ENCODE measurements around the gene BLTP3A. TPM values are rescaled to one million over a fixed set of nuclear protein-coding genes. Genes with fewer than 3 reads are reported as not detected.
"Not testable (repeated sequence)": the region's sequence is repeated elsewhere in the genome, so short reads cannot be mapped to it uniquely, and the experiment has no call there.

BLTP3A gene
- total and polyA plus RNA-seq, 10 of the 15 experiments (the other 5 are each of a cell fraction or from before 2014, with no cell fraction given) = 2.7 to 16.7 (median 9.9) TPM

- TF ChIP-seq MEF2B (IDR thresholded peaks at IDR 0.05; ENCODE audit: partially characterized antibody, poor library complexity, severe bottlenecking) = no peak
Measured at GRCh38 chr6:34806738-34807453, 15.0 kb downstream of the BLTP3A start (continued).

- H3K36me3 ChIP-seq (ENCODE audit: control insufficient read depth in 2 of 2, insufficient read depth in 2 of 2, low read length in 1 of 2); H3K27ac ChIP-seq (ENCODE audit: control insufficient read depth, insufficient read depth); H3K9me3 ChIP-seq (replicated peaks; ENCODE audit: control insufficient read depth, insufficient read depth, low read length); H3K9ac ChIP-seq (ENCODE audit: control insufficient read depth, insufficient read depth, low read length); H2AFZ ChIP-seq (ENCODE audit: control insufficient read depth, low read depth, low read length); DNase-seq (ENCODE audit: low read depth, low spot score); H3K4me2 ChIP-seq (ENCODE audit: control insufficient read depth, insufficient read depth); in situ Hi-C loops (cut with MboI); BruUV-seq (replicated peaks); H3K27me3 ChIP-seq (replicated peaks in 1 of 2; ENCODE audit: control insufficient read depth in 2 of 2, insufficient read depth in 2 of 2, low read length in 1 of 2); ATAC-seq; H4K20me1 ChIP-seq (ENCODE audit: control insufficient read depth, insufficient read depth); FAIRE-seq; intact Hi-C loops (cut with micrococcal nuclease; ENCODE audit: unreplicated experiment); POLR2A ChIA-PET; RAD21 ChIA-PET (ENCODE audit: unreplicated experiment); SMC1A ChIA-PET (ENCODE audit: uncharacterized antibody, unreplicated experiment); H3K4me3 ChIP-seq: not testable (repeated sequence)
- CTCF ChIA-PET = interaction anchor here (0.6 to 1.2 kb wide), 3 partner anchors 34 to 396 kb away, joined by 3 to 4 read pairs (median 3); partner anchors contain the start of gene TAF11
- Histone ChIP-seq H3K4me1 (ENCODE audit: control insufficient read depth, insufficient read depth, low read length) (peaks cover 33% of the 10 kb centered on the region), H3K79me2 (ENCODE audit: control insufficient read depth, insufficient read depth, low read length) (peaks cover 44% of the 10 kb centered on the region)
- WGBS (ENCODE audit: insufficient coverage, insufficient replicate concordance, low lambda C conversion rate, missing lambda C conversion rate) = 96% methylated on average over 3 of the region's 3 CpGs
Measured at GRCh38 chr6:34808473-34808872, 16.6 kb downstream of the BLTP3A start.

- H3K9ac ChIP-seq (ENCODE audit: control insufficient read depth, insufficient read depth, low read length); POLR2A ChIA-PET; H4K20me1 ChIP-seq (ENCODE audit: control insufficient read depth, insufficient read depth); H3K36me3 ChIP-seq (ENCODE audit: control insufficient read depth in 2 of 2, insufficient read depth in 2 of 2, low read length in 1 of 2); H3K4me3 ChIP-seq; in situ Hi-C loops (cut with MboI); FAIRE-seq; intact Hi-C loops (cut with micrococcal nuclease; ENCODE audit: unreplicated experiment); RAD21 ChIA-PET (ENCODE audit: unreplicated experiment); H3K27me3 ChIP-seq (replicated peaks in 1 of 2; ENCODE audit: control insufficient read depth in 2 of 2, insufficient read depth in 2 of 2, low read length in 1 of 2); H3K4me2 ChIP-seq (ENCODE audit: control insufficient read depth, insufficient read depth); DNase-seq (ENCODE audit: low read depth, low spot score); BruUV-seq (replicated peaks); SMC1A ChIA-PET (ENCODE audit: uncharacterized antibody, unreplicated experiment); H3K27ac ChIP-seq (ENCODE audit: control insufficient read depth, insufficient read depth); H2AFZ ChIP-seq (ENCODE audit: control insufficient read depth, low read depth, low read length); H3K9me3 ChIP-seq (replicated peaks; ENCODE audit: control insufficient read depth, insufficient read depth, low read length); ATAC-seq: not testable (repeated sequence)
- peaks cover 47% of the 10 kb centered on the region for H3K79me2 ChIP-seq (ENCODE audit: control insufficient read depth, insufficient read depth, low read length)
- WGBS (ENCODE audit: insufficient coverage, insufficient replicate concordance, low lambda C conversion rate, missing lambda C conversion rate) = 86% methylated on average over 9 of the region's 9 CpGs
- H3K4me1 ChIP-seq (ENCODE audit: control insufficient read depth, insufficient read depth, low read length) = peaks cover 33% of the 10 kb centered on the region
- CTCF ChIA-PET = interaction anchor here (0.6 to 1.1 kb wide), 2 partner anchors 33 to 178 kb away, joined by 3 read pairs; no protein-coding TSS in a partner anchor
Measured at GRCh38 chr6:34809419-34809818, 17.5 kb downstream of the BLTP3A start.

Measured in GM12878 (cell line).